Left lung (tissue), 10 donors: ENCODE measurements around the gene BCL11A. TPM values are rescaled to one million over a fixed set of nuclear protein-coding genes. Genes with fewer than 3 reads are reported as not detected.
A peak's percentile ranks its signal among the peaks of the same experiment; 100 is the strongest.

Experiments
- ATAC-seq: fragments of 200-7000 bp; cut with Tn5 transposase; one replicate; pipeline ENCODE4 v1.9.1; 2020; ENCODE audit warnings: moderate library complexity
- DNase-seq, 4 donors: peaks; one replicate each; pipeline ENCODE4 v3.0.0-alpha.2; 2013 to 2020
- H3K27ac ChIP-seq, 2 donors: fragments of 200-600 bp; sonication (generic) in 1 of 2; one replicate each; pipeline versions ENCODE4 v1.5.0 to v1.8.0; 2020 to 2021
- H3K27me3 ChIP-seq, 2 donors: fragments of 200-600 bp; sonication (generic) in 1 of 2; one replicate each; pipeline versions ENCODE4 v1.5.0 to v1.8.0; 2020 to 2021
- H3K36me3 ChIP-seq, 2 donors: fragments of 200-600 bp; sonication (generic) in 1 of 2; one replicate each; pipeline versions ENCODE4 v1.5.0 to v1.8.0; 2020 to 2021
- H3K4me1 ChIP-seq, 2 donors: fragments of 200-600 bp; one replicate each; pipeline ENCODE4 v1.8.0; 2021
- H3K4me3 ChIP-seq, 2 donors: fragments of 200-600 bp; sonication (generic) in 1 of 2; one replicate each; pipeline versions ENCODE4 v1.5.0 to v1.8.0; 2020 to 2021; ENCODE audit warnings: mild to moderate bottlenecking in 1 of 2
- H3K9me3 ChIP-seq, 2 donors: fragments of 200-600 bp; sonication (generic) in 1 of 2; one replicate each; pipeline versions ENCODE4 v1.5.0 to v1.8.0; 2020 to 2021
- intact Hi-C, 2 donors: fragments of 100-400 bp; cut with DNase I; formaldehyde crosslinking; loops; one replicate each; pipeline versions ENCODE4 v1.11.2 to v1.14.2; 2022
- polyA plus RNA-seq, 6 donors: library from polyadenylated mRNA; unstranded; fragments of 120-200 nt; gene quantifications; one replicate each; pipeline ENCODE4 v1.2.1, GENCODE V29; 2013; ENCODE audit not compliant: insufficient read length in 6 of 6
- total RNA-seq, 2 donors: library from RNA; stranded (reverse); fragmentation: NEBNext Ultra II Directional; extraction: Animal tissue kit (Norgen Biotek cat#: 25700); gene quantifications; one replicate each; pipeline ENCODE4 v1.2.1, GENCODE V29; 2021
- TF ChIP-seq, protein P1 (sequence below), 2 donors: fragments of 200-600 bp; sonication (generic) in 1 of 2; IDR thresholded peaks; one replicate each; pipeline versions ENCODE4 v1.5.0 to v1.8.0; 2021; ENCODE audit warnings: antibody characterized with exemption in 2 of 2
- donor health status: DM: no; HTN: yes; CAD: no.
- donor health status: DM: no; HTN: no; CAD: no.

BCL11A gene
- total and polyA plus RNA-seq, 8 donors = 4.0 to 33.5 (median 24.9) TPM

DNA sequence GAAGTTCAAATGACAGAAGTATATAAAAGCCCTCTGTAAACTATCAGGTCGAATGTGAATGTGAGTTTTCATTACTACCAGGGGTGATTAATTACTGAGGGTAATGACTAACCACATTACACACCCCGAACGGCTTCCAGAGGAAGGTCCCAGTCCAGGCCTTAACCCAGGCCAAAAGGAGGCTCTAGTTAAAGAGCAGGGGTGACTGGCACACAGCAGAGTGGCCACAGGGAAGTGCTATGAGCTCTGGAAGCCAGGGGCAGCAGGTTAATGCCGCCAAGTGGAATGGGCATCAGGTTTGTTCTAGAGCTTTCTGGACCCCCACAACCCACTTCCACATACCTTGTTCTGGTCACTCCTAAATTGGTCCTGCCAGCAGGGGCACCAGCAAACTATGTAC, 87.7 kb downstream of the BCL11A start:
- Histone ChIP-seq H3K27ac (no peak overlapping the region), H3K9me3 (no peaks in the 10 kb centered on the region), H3K4me1 (peaks cover 0 to 6% of the 10 kb centered on the region in 2 donors), H3K27me3 (no peaks in the 10 kb centered on the region), H3K4me3 (no peak overlapping the region), H3K36me3 (peaks cover 0 to 2% of the 10 kb centered on the region in 2 donors)
- no peak for ATAC-seq
- DNase-seq = no peak
- intact Hi-C loops = no loop called here
- TF ChIP-seq, protein P1, sequence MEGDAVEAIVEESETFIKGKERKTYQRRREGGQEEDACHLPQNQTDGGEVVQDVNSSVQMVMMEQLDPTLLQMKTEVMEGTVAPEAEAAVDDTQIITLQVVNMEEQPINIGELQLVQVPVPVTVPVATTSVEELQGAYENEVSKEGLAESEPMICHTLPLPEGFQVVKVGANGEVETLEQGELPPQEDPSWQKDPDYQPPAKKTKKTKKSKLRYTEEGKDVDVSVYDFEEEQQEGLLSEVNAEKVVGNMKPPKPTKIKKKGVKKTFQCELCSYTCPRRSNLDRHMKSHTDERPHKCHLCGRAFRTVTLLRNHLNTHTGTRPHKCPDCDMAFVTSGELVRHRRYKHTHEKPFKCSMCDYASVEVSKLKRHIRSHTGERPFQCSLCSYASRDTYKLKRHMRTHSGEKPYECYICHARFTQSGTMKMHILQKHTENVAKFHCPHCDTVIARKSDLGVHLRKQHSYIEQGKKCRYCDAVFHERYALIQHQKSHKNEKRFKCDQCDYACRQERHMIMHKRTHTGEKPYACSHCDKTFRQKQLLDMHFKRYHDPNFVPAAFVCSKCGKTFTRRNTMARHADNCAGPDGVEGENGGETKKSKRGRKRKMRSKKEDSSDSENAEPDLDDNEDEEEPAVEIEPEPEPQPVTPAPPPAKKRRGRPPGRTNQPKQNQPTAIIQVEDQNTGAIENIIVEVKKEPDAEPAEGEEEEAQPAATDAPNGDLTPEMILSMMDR (IDR thresholded peaks at IDR 0.05) = no peak

DNA sequence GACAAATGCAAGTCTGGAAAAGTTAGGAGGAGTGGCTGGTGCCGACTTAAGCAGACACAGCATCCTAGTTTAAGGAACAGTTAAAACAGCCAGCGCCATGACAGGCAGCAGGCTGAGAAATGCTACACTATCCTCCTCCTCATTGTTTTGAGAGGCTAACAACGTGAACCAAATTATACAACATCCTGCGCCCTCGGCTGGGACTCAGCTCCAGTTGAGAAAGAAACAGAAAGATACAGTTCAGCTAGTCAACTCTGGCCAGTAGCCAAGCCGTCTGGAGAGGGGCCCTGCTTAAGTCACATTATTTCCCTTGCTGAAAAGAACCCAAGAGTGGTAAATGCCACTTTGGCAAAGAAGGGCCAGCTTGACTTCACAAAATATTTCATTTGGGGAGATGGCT, 90.2 kb downstream of the BCL11A start:
- Histone ChIP-seq H3K27ac (no peak overlapping the region), H3K36me3 (peaks cover 0 to 5% of the 10 kb centered on the region in 2 donors), H3K4me1 (peaks cover 0 to 6% of the 10 kb centered on the region in 2 donors), H3K4me3 (no peak overlapping the region), H3K27me3 (no peaks in the 10 kb centered on the region), H3K9me3 (no peaks in the 10 kb centered on the region)
- ATAC-seq (no peak), DNase-seq (peak in 1 of 4 donors; percentile 66)
- intact Hi-C loops = no loop called here
- TF ChIP-seq, protein P1 (IDR thresholded peaks at IDR 0.05) = no peak

DNA sequence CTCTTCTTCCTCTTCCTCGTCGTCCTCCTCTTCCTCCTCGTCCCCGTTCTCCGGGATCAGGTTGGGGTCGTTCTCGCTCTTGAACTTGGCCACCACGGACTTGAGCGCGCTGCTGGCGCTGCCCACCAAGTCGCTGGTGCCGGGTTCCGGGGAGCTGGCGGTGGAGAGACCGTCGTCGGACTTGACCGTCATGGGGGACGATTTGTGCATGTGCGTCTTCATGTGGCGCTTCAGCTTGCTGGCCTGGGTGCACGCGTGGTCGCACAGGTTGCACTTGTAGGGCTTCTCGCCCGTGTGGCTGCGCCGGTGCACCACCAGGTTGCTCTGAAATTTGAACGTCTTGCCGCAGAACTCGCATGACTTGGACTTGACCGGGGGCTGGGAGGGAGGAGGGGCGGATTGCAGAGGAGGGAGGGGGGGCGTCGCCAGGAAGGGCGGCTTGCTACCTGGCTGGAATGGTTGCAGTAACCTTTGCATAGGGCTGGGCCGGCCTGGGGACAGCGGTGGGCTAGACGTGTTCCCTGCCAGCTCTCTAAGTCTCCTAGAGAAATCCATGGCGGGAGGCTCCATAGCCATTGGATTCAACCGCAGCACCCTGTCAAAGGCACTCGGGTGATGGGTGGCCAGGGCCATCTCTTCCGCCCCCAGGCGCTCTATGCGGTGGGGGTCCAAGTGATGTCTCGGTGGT, 91.9 kb downstream of the BCL11A start:
- intact Hi-C loops = no loop called here
- H3K4me1 ChIP-seq = peaks cover 0 to 6% of the 10 kb centered on the region in 2 donors
- peaks cover 0 to 5% of the 10 kb centered on the region in 2 donors for H3K36me3 ChIP-seq

DNA sequence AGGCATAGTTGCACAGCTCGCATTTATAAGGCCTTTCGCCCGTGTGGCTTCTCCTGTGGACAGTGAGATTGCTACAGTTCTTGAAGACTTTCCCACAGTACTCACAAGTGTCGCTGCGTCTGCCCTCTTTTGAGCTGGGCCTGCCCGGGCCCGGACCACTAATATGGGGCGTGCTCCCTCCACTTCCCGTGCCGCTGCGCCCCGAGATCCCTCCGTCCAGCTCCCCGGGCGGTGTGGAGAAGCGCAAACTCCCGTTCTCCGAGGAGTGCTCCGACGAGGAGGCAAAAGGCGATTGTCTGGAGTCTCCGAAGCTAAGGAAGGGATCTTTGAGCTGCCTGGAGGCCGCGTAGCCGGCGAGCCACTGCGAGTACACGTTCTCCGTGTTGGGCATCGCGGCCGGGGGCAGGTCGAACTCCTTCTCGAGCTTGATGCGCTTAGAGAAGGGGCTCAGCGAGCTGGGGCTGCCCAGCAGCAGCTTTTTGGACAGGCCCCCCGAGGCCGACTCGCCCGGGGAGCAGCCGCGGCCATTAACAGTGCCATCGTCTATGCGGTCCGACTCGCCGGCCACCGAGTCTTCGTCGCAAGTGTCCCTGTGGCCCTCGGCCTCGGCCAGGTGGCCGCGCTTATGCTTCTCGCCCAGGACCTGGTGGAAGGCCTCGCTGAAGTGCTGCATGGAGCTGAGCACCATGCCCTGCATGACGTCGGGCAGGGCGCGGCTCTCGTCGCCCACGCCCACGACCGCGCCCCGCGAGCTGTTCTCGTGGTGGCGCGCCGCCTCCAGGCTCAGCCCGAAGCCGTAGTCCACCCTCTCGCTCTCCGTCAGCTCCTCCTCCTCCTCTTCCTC, 92.7 kb downstream of the BCL11A start:
- ATAC-seq = no peak

More for the DNA sequence above, 91.9 kb downstream of the BCL11A start:
- Histone ChIP-seq H3K27ac (no peak overlapping the region), H3K4me3 (no peak overlapping the region), H3K27me3 (no peaks in the 10 kb centered on the region), H3K9me3 (no peaks in the 10 kb centered on the region)
- DNase-seq (peak in 1 of 4 donors; percentile 65), ATAC-seq (no peak)
- TF ChIP-seq, protein P1 (IDR thresholded peaks at IDR 0.05) = no peak

More for the DNA sequence above, 92.7 kb downstream of the BCL11A start:
- Histone ChIP-seq H3K4me1 (peaks cover 0 to 6% of the 10 kb centered on the region in 2 donors), H3K27ac (no peak overlapping the region), H3K4me3 (no peak overlapping the region), H3K36me3 (peaks cover 0 to 5% of the 10 kb centered on the region in 2 donors), H3K27me3 (no peaks in the 10 kb centered on the region), H3K9me3 (no peaks in the 10 kb centered on the region)
- peak in 1 of 4 donors; percentile 76 for DNase-seq
- TF ChIP-seq, protein P1 (IDR thresholded peaks at IDR 0.05) = no peak
- intact Hi-C loops = no loop called here
